Frontal cortex (tissue), 4 donors: ENCODE results near the gene AHSP. TPM values are rescaled to one million over a fixed set of nuclear protein-coding genes. Genes with fewer than 3 reads are reported as not detected.
"Not testable (repeated sequence)": the region's sequence is repeated elsewhere in the genome, so short reads cannot be mapped to it uniquely, and the experiment has no call there.

ENCODE experiments used
- DNase-seq, 2 donors: peaks; one replicate each; pipeline ENCODE4 v3.0.0; 2012; ENCODE audit warnings: low spot score in 2 of 2
- FAIRE-seq: peaks from 2 replicates; lab custom pipeline; 2012; peaks lifted over from hg19 to GRCh38; lab: Jason Lieb, UNC
- total RNA-seq: library from RNA; depleted of rRNA; stranded (reverse); fragments of >200 nt; gene quantifications from one replicate; pipeline ENCODE4 v1.2.3, GENCODE V29; 2014
- donor health status: control.
- donor health status: control.
- donor health status: control.

Gene AHSP
- total RNA-seq, 1 donor from 2014 or later: 22.0 TPM

DNA sequence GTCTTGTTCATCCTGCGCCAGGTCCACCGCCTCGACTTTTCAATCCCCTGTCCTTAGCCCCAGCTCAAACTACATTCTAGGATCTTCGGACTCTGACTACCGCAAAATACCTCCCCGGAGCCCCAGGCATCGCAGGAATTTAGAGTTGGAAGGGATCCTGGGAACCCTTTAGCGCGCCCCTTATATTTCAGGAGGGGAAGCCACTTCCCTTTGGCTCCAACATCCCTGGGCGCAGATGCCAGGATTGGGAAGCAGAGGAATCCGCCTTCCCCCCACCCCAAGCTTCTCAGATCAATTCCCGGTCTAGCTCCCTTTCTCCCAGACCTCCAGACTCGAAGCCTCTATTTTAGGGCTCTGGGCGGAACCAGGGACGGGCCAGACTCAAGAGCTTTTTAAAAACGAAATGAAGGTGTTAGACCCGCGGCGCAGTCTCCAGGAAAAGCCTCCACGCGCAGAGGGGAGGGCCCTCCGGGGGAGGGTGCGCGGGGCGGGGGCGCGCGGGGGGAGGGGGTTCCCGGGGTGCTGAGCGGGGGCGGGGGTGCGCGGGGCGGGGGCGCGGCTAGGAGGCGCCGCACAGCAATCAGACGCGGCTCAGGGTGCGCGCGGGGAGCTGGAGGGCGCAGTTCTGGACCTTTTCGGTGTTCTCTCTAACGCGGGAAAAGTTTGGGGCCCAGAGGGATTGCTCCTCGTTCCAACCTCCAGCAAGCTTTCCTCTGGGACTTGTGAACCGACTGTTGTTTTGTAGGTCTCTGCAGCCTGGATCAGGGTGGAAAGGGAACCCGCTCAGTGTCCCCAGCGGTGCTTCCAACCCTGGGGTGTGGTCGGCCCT is 1.6 kb downstream of the AHSP start:
- FAIRE-seq (no peak), DNase-seq (no peak)

DNA sequence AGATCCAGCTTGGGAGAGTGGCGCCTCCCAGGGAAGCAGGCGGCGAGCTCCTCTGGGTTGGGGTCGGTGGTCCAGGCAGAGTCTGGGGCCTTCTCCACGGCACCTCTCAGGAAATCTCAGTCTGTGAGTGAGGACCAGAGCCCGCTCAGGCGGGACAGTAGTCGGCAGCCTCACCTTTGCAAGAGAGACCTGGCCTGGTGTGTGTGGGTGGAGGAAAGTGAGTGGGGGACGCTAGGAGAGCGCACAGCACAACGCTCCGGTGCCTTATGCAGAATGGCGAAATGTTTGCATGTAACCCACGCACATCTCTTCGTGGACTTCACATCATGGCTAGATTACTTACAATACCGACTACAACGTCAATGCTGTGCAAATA is 2.2 kb downstream of the AHSP start:
- DNase-seq: no peak
- no peak for FAIRE-seq

DNA sequence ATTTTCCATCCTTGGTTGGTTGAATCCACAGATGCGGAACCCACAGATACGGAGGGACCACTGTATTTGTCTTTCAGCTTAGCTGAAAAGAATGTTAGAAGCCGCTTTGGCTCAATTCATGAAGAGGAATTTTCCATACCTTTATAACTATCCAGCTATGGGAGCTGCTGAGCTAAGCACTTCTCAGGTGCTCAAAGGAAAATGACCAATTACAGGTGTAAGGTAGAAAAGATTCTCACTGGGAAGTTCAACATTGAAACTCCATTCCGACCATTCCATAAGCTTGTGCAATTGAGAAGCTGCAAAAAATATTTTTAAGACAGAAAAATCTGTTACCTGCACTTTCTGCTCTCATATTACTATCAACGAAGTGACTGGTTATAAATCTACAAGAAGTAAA is 2.7 kb downstream of the AHSP start:
- no peak for FAIRE-seq

GRCh38 chr16:31531096-31531495 is 3.4 kb downstream of the AHSP start:
- DNase-seq (no peak), FAIRE-seq (no peak)

More for the DNA sequence above, 2.7 kb downstream of the AHSP start:
- no peak for DNase-seq

DNA sequence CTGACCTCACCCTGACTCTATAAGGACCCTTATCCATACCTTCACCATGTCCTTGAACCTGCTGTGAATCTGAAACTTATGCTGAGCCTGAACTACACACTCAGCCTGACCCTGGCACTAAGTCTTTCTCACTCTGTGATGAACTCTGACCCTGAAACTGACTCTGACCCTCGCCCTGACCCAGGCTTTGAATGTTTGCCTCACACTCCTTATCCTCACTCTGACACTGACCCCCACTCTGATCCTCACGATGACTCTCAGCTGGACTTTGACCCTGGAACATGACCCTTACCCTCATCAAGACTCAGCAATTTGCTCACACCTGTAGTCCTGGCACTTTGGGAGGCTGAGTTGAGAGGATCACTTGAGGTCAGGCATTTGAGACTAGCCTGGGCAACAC is 4.4 kb downstream of the AHSP start:
- DNase-seq (no peak), FAIRE-seq (no peak)

- no peak for FAIRE-seq
- DNase-seq: no peak
Observed at GRCh38 chr16:31532896-31533295, 5.2 kb downstream of the AHSP start.

GRCh38 chr16:31535737-31536136 is 8.0 kb downstream of the AHSP start:
- DNase-seq (no peak), FAIRE-seq (no peak)

- DNase-seq: no peak
- no peak for FAIRE-seq
Observed at GRCh38 chr16:31536804-31537361, 9.2 kb downstream of the AHSP start.

DNA sequence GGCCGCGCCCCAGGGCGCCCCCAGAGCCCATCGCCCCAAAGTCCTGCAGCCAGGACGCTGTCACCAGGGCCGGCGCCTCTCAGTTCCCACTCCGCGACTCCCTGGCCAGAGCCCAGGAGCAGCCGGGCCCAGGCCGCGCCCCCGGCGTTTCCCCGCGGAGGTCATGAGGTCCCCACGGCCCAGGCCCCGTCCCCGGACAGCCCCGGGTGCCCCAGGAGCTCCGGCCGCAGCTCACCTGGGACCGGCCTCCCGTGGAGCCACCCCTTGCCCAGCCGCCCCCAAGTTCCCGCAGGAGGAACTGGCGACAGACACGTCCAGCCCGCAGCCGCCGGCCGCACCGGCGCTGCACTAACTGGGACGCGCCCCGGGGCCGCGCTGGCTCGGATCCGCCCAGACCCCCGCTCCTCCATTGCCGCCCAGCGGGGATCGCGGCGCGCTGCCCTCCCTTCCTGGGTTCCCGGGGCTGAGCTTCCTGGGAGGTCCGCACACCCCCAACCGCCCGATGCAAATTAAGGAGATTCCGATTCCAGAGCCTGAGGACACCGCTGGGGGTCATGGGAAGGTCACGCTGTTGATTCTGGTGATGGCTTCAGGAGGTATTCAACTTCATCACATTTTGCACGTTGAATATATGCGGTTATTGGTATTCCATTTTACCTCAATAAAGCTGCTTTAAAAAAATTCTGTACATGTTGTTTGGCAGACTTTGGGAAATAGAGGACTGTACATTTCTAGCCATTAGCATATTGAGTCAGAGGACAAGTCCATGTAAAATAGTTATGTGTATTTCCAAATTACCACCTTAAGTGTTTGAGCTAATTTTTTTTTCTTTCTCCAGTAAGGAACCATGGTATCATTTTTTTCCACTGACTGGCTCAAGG is 9.9 kb downstream of the AHSP start:
- DNase-seq: no peak
- FAIRE-seq: no peak

- FAIRE-seq, DNase-seq: not testable (repeated sequence)
Observed at GRCh38 chr16:31538243-31538598, 10.5 kb downstream of the AHSP start.

DNA sequence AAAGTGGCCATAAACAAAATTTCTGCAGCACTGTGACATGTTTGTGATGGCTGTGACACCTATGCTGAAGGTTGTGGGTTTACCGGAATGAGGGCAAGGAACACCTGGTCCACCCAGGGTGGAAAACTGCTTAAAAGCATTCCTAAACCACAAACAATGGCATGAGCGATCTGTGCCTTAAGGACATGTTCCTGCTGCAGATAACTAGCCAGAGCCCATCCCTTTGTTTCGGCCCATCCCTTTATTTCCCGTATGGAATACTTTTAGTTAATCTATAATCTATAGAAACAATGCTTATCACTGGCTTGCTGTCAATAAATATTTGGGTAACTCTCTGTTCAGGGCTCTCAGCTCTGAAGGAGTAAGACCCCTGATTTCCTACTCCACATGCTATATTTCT is 12.1 kb downstream of the AHSP start:
- not testable (repeated sequence) for FAIRE-seq

DNA sequence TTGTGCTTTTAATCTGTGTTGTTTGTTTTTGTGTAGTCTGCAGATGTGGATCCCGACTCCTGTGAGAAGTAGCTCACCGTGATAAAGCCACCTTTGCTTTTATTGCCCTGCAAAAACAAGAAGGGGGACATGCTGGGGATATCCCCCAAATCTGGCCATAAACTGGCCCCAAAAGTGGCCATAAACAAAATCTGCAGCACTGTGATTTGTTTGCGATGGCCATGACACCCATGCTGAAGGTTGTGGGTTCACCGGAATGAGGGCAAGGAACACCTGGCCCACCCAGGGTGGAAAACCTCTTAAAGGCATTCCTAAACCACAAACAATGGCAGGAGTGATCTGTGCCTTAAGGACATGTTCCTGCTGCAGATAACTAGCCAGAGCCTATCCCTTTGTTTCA is 15.1 kb downstream of the AHSP start:
- FAIRE-seq (no peak), DNase-seq (no peak)

More for the DNA sequence above, 12.1 kb downstream of the AHSP start:
- DNase-seq: not testable (repeated sequence)

GRCh38 chr16:31561426-31562233 is 33.9 kb downstream of the AHSP start:
- no peak for FAIRE-seq

DNA sequence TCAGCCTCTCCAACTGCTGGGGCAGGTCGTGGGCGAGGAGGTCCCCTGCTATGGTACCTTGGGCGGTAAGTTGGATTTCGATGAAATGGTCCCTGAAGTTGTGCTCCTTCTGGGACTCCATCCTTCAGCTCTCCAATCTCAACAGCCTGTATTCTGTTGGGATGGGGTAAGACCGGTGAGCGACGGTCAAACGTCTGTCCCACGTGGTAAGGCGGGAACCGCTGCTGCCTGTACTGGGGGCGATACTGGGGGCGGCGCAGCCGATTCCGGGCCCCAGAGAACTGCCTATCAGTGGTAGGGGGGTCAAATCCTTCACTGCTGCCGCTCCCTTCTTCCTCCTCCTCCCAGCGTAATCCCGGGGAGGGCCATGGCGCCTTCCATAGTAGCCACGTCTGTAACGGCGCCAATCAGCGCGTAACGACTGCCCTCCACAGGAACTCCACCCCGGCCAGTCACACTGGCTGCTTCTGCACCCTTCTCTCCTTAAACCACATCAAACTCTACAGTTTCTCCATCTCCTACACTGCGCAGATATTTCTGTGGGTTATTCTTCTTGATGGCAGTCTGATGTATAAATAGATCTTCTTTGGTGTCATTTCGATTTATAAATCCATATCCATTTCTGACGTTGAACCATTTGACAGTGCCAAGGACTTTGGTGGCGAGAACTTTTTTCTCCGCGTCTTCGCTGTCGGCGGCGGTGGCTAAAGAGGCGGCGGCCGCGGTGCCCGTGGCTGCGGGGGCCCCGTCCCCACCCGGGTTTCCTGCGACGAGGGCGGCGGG is 41.1 kb downstream of the AHSP start:
- peak in 1 of 2 donors; percentile 25 for DNase-seq

More at GRCh38 chr16:31561426-31562233, 33.9 kb downstream of the AHSP start:
- no peak for DNase-seq

GRCh38 chr16:31569360-31569717 is 41.6 kb downstream of the AHSP start:
- no peak for FAIRE-seq
- DNase-seq: no peak

More for the DNA sequence above, 41.1 kb downstream of the AHSP start:
- no peak for FAIRE-seq

DNA sequence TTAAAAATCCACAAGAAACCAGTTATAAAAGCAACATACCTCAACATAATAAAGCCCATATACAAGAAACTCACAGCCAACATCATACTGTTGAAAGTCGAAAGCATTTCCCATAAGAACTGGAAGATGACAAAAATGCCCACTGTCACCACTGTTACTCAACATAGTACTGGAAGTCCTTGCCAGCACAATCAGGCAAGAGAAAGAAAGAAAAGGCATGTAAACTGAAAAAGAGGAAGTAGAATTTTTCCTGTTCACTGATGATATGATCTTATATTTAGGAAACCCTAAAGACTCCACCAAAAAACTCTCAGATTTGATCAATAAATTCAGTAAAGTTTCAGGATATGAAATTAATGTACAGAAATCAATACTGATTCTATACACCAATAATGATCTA is 45.1 kb downstream of the AHSP start:
- no peak for DNase-seq
- FAIRE-seq: no peak

GRCh38 chr16:31574159-31574558 is 46.5 kb downstream of the AHSP start:
- not testable (repeated sequence) for FAIRE-seq

DNA sequence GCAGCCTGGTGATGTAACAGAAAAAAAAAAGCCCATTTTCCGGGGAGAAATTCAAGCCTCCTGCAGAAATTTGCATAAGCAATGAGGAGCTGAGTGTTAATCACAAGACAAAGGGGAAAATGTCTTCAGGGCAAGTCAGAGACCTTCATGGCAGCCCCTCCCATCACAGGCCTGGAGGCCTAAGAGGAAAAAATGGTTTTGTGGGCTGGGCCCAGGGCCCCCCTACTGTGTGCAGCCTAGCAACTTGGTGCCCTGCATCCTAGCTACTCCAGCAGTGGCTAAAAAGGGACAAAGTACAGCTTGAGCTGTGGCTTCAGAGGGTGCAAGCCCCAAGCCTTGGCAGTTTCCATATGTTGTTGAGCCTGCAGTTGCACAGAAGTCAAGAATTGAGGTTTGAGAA is 49.7 kb downstream of the AHSP start:
- FAIRE-seq (no peak), DNase-seq (no peak)

More at GRCh38 chr16:31574159-31574558, 46.5 kb downstream of the AHSP start:
- DNase-seq: not testable (repeated sequence)
